Neural cell (in vitro differentiated cells): Measurements from ENCODE around the gene SBDS.
"Not testable (repeated sequence)": the region's sequence is repeated elsewhere in the genome, so short reads cannot be mapped to it uniquely, and the experiment has no call there.

Experiments used
- EZH2 ChIP-seq: fragments of 200-600, 300-800 bp; shearing (Covaris generic), sonication (generic); IDR thresholded peaks from 2 replicates; pipeline ENCODE4 v1.6.1; 2014; ENCODE audit warnings: antibody characterized with exemption, low read length, borderline replicate concordance, mild to moderate bottlenecking; ENCODE audit not compliant: insufficient read depth, poor library complexity, severe bottlenecking
- RAD21 ChIP-seq: fragments of 450-650 bp; conservative IDR thresholded peaks from 2 replicates; pipeline ENCODE4 v1.6.1; 2014; ENCODE audit warnings: antibody characterized with exemption, mild to moderate bottlenecking, moderate library complexity
- REST ChIP-seq: IDR thresholded peaks from 2 replicates; pipeline ENCODE4 v1.6.1; 2012; ENCODE audit warnings: borderline replicate concordance
- SMC3 ChIP-seq: fragments of 450-650 bp; conservative IDR thresholded peaks from 2 replicates; pipeline ENCODE4 v1.6.1; 2014; ENCODE audit warnings: antibody characterized with exemption, mild to moderate bottlenecking, moderate library complexity; ENCODE audit not compliant: poor library complexity
- TAF1 ChIP-seq: IDR thresholded peaks from 2 replicates; pipeline ENCODE4 v1.6.1; 2012; ENCODE audit warnings: low read depth
- TF ChIP-seq, protein P1 (sequence below): fragments of 450-650 bp; IDR thresholded peaks from 2 replicates; pipeline ENCODE4 v1.5.1; 2014; ENCODE audit warnings: antibody characterized with exemption, mild to moderate bottlenecking, moderate library complexity; ENCODE audit not compliant: poor library complexity, severe bottlenecking

GRCh38 chr7:66995050-66995776 lies at the start of gene SBDS:
- TF ChIP-seq, protein P1, sequence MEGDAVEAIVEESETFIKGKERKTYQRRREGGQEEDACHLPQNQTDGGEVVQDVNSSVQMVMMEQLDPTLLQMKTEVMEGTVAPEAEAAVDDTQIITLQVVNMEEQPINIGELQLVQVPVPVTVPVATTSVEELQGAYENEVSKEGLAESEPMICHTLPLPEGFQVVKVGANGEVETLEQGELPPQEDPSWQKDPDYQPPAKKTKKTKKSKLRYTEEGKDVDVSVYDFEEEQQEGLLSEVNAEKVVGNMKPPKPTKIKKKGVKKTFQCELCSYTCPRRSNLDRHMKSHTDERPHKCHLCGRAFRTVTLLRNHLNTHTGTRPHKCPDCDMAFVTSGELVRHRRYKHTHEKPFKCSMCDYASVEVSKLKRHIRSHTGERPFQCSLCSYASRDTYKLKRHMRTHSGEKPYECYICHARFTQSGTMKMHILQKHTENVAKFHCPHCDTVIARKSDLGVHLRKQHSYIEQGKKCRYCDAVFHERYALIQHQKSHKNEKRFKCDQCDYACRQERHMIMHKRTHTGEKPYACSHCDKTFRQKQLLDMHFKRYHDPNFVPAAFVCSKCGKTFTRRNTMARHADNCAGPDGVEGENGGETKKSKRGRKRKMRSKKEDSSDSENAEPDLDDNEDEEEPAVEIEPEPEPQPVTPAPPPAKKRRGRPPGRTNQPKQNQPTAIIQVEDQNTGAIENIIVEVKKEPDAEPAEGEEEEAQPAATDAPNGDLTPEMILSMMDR, result not testable (repeated sequence)
- peak; percentile 69 for TF ChIP-seq TAF1
- peak; percentile 76 for TF ChIP-seq REST
- TF ChIP-seq EZH2, RAD21: not testable (repeated sequence)
- TF ChIP-seq SMC3, result peak; percentile 16
